NCI-H2107 treated with DMSO at 0.1 percent for 48 hours (cell line): ENCODE measurements around the gene TSSK2.

ENCODE experiments used
- DNase-seq: peaks from one replicate; lab custom pipeline; 2025; ENCODE audit not compliant: unreplicated experiment; lab: John Stamatoyannopoulos, UW

TSSK2 gene

GRCh38 chr22:19124377-19124776 is 6.7 kb upstream of the TSSK2 start:
- DNase-seq: no peak

- no peak for DNase-seq
Measured at GRCh38 chr22:19125011-19125410, 6.1 kb upstream of the TSSK2 start.

- DNase-seq: no peak
Measured at GRCh38 chr22:19125474-19126308, 5.4 kb upstream of the TSSK2 start.

GRCh38 chr22:19126309-19127273 is 4.5 kb upstream of the TSSK2 start:
- DNase-seq: no peak

- DNase-seq: no peak
Measured at GRCh38 chr22:19127329-19128008, 3.6 kb upstream of the TSSK2 start.

GRCh38 chr22:19128009-19128401 is 3.1 kb upstream of the TSSK2 start:
- DNase-seq: no peak

GRCh38 chr22:19128946-19129727 is 2.0 kb upstream of the TSSK2 start:
- no peak for DNase-seq

- no peak for DNase-seq
Measured at GRCh38 chr22:19129871-19130270, 1.2 kb upstream of the TSSK2 start.

- DNase-seq: no peak
Measured at GRCh38 chr22:19131685-19132015, 542 bp downstream of the TSSK2 start.

GRCh38 chr22:19132153-19132552 is 1.0 kb downstream of the TSSK2 start:
- DNase-seq: no peak

GRCh38 chr22:19132693-19133400 is 1.7 kb downstream of the TSSK2 start:
- DNase-seq: no peak

GRCh38 chr22:19133561-19133960 is 2.5 kb downstream of the TSSK2 start:
- no peak for DNase-seq

- DNase-seq: no peak
Measured at GRCh38 chr22:19134176-19134831, 3.2 kb downstream of the TSSK2 start.

- DNase-seq: no peak
Measured at GRCh38 chr22:19134874-19135273, 3.8 kb downstream of the TSSK2 start.

GRCh38 chr22:19136915-19137314 is 5.8 kb downstream of the TSSK2 start:
- no peak for DNase-seq

- DNase-seq: no peak
Measured at GRCh38 chr22:19137384-19138216, 6.5 kb downstream of the TSSK2 start.

- DNase-seq: no peak
Measured at GRCh38 chr22:19138217-19139000, 7.3 kb downstream of the TSSK2 start.

- DNase-seq: no peak
Measured at GRCh38 chr22:19139001-19139356, 7.9 kb downstream of the TSSK2 start.
